A673 (cell line): ENCODE data around the gene RNU4-1. TPM values are rescaled to one million over a fixed set of nuclear protein-coding genes. Genes with fewer than 3 reads are reported as not detected.

Experiments
- BruUV-seq: library from RNA; stranded (reverse); fragments of 400-500 nt; replicated peaks from 2 replicates; lab custom pipeline; 2021; lab: Mats Ljungman, UMichigan
- CTCF ChIA-PET: fragments of 300-600 bp; sonication (Branson Sonifier 250); formaldehyde crosslinking; loops from one replicate; lab custom pipeline; 2022; ENCODE audit warnings: antibody characterized with exemption; lab: Charles Lee
- POLR2A ChIA-PET: fragments of 300-600 bp; sonication (Branson Sonifier 250); formaldehyde crosslinking; loops from one replicate; lab custom pipeline; 2022; ENCODE audit warnings: antibody characterized with exemption; ENCODE audit not compliant: low non-redundant PET; lab: Charles Lee
- DNase-seq: peaks from one replicate; pipeline ENCODE4 v3.0.0-alpha.2; 2015; ENCODE audit warnings: low spot score
- H3K27ac ChIP-seq: fragments of 200-600 bp; sonication (generic); 2 replicates; pipeline ENCODE4 v1.5.1; 2016; ENCODE audit warnings: mixed run types, low read depth, mild to moderate bottlenecking, mixed read lengths, antibody characterized with exemption, low read length; ENCODE audit not compliant: poor library complexity, severe bottlenecking
- H3K27me3 ChIP-seq: fragments of 200-600 bp; sonication (generic); replicated peaks from 2 replicates; pipeline ENCODE4 v1.6.1; 2017; ENCODE audit warnings: mixed run types, low read depth, mild to moderate bottlenecking, mixed read lengths, antibody characterized with exemption, low read length; ENCODE audit not compliant: insufficient read depth, poor library complexity
- H3K36me3 ChIP-seq: fragments of 200-600 bp; sonication (generic); 2 replicates; pipeline ENCODE4 v1.6.1; 2016; ENCODE audit warnings: mixed run types, mild to moderate bottlenecking, mixed read lengths, antibody characterized with exemption, low read length; ENCODE audit not compliant: insufficient read depth, poor library complexity, severe bottlenecking
- H3K4me1 ChIP-seq: fragments of 200-600 bp; sonication (generic); 2 replicates; pipeline ENCODE4 v1.6.1; 2017; ENCODE audit warnings: mixed run types, mild to moderate bottlenecking, mixed read lengths, antibody characterized with exemption, low read length; ENCODE audit not compliant: insufficient read depth, poor library complexity, severe bottlenecking
- H3K4me3 ChIP-seq: fragments of 200-600 bp; sonication (generic); 2 replicates; pipeline ENCODE4 v1.5.1; 2016; ENCODE audit warnings: low read depth, mixed run types, mild to moderate bottlenecking, mixed read lengths, low read length; ENCODE audit not compliant: poor library complexity, severe bottlenecking
- H3K9me3 ChIP-seq: fragments of 200-600 bp; sonication (generic); 2 replicates; pipeline ENCODE4 v1.6.1; 2016; ENCODE audit warnings: mixed run types, low read depth, mild to moderate bottlenecking, mixed read lengths, antibody characterized with exemption, low read length; ENCODE audit not compliant: poor library complexity, severe bottlenecking
- EZH2 ChIP-seq: fragments of 200-600 bp; sonication (generic); IDR thresholded peaks from 2 replicates; pipeline ENCODE4 v1.6.1; 2017; ENCODE audit warnings: borderline replicate concordance, low read depth, mild to moderate bottlenecking, mixed read lengths, antibody characterized with exemption, low read length; ENCODE audit not compliant: poor library complexity, severe bottlenecking
- intact Hi-C: fragments of 100-400 bp; cut with micrococcal nuclease; formaldehyde crosslinking; loops from one replicate; pipeline ENCODE4 v1.10.0; 2022; ENCODE audit not compliant: unreplicated experiment
- total RNA-seq: library from RNA; stranded (reverse); gene quantifications from 2 replicates; pipeline ENCODE4 v1.2.3, GENCODE V29; 2021
- TF ChIP-seq, protein P1 (sequence below): fragments of 300-800, 200-600 bp; sonication (generic); conservative IDR thresholded peaks from 2 replicates; pipeline ENCODE4 v1.5.1; 2017; ENCODE audit warnings: low read depth, mild to moderate bottlenecking, antibody characterized with exemption, low read length, moderate library complexity, mixed read lengths

The RNU4-1 gene
- total RNA-seq, 1 experiment from 2014 or later = 1,130 TPM

DNA sequence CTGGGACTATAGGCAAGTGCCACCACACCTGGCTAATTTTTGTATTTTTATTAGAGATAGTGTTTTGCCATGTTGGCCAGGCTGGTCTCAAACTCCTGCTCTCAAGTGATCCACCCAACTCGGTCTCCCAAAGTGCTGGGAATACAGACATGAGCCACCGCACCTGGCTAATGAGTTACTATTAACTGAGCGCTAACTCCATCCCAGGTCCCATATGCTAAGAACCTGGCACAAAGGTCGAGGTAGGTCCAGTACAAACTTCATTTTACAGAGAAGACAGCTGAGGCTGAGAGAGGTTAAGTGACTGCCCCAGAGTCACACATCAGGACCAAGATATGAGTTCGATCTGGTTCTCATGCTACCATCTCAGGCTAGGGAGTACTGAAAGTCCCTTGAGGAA, 39.0 kb upstream of the RNU4-1 start:
- H3K4me3 ChIP-seq = no peak overlapping the region
- DNase-seq = no peak
- no TSS peak for BruUV-seq
- CTCF ChIA-PET = no interaction called here
- H3K4me1 ChIP-seq = no peaks in the 10 kb centered on the region
- intact Hi-C loops = no loop called here
- no peaks in the 10 kb centered on the region for H3K27me3 ChIP-seq
- TF ChIP-seq, protein P1, sequence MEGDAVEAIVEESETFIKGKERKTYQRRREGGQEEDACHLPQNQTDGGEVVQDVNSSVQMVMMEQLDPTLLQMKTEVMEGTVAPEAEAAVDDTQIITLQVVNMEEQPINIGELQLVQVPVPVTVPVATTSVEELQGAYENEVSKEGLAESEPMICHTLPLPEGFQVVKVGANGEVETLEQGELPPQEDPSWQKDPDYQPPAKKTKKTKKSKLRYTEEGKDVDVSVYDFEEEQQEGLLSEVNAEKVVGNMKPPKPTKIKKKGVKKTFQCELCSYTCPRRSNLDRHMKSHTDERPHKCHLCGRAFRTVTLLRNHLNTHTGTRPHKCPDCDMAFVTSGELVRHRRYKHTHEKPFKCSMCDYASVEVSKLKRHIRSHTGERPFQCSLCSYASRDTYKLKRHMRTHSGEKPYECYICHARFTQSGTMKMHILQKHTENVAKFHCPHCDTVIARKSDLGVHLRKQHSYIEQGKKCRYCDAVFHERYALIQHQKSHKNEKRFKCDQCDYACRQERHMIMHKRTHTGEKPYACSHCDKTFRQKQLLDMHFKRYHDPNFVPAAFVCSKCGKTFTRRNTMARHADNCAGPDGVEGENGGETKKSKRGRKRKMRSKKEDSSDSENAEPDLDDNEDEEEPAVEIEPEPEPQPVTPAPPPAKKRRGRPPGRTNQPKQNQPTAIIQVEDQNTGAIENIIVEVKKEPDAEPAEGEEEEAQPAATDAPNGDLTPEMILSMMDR = no peak
- no peak for TF ChIP-seq EZH2
- POLR2A ChIA-PET = interaction anchor here (0.6 kb wide), 2 partner anchors 35 to 1738 kb away, joined by 5 to 9 read pairs; no protein-coding TSS in a partner anchor
- no peak overlapping the region for H3K27ac ChIP-seq
- H3K36me3 ChIP-seq = no peaks in the 10 kb centered on the region
- no peaks in the 10 kb centered on the region for H3K9me3 ChIP-seq

DNA sequence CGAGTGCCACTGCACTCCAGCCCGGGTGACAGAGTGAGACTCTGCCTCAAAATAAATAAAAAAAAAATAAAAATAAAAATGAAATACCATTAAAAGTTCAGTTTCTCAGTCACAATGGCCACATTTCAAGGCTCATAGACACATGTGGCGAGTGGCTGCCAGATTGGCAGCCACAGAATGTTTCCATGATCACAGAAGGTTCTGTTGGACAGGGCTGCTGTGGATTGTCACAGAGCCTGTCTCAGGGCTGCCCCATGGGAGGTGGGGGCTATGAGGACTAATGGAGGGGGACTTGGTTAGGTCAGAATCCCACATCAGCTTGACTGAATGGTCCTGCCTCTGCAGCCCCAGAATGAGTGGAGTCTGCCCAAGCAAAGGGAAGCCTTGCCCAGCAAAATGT, 38.4 kb upstream of the RNU4-1 start:
- no peak for TF ChIP-seq EZH2
- TF ChIP-seq, protein P1 = no peak
- H3K36me3 ChIP-seq = no peaks in the 10 kb centered on the region
- POLR2A ChIA-PET = no interaction called here
- no peak overlapping the region for H3K4me3 ChIP-seq
- no peaks in the 10 kb centered on the region for H3K4me1 ChIP-seq
- intact Hi-C loops = no loop called here
- DNase-seq = no peak
- no TSS peak for BruUV-seq
- CTCF ChIA-PET = no interaction called here
- no peaks in the 10 kb centered on the region for H3K9me3 ChIP-seq
- no peaks in the 10 kb centered on the region for H3K27me3 ChIP-seq
- H3K27ac ChIP-seq = no peak overlapping the region

DNA sequence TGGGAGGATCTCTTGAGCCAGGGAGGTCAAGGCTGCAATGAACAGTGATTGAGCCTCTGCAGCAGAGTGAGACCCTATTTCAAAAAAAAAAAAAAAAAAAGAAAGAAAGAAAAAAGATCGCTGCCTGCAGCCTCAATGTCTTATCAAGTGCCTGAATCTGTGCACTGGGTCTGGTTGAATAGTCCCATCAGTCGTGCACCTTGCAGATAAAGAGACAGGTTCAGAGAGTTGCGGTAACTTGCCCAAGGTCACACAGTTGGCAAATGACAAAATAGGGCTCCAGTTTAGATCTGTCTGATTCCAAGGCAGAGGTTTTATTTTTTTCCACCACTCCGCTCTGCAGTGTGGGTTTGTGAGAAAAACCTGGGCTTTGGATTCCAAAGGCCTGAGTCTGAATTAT, 35.2 kb upstream of the RNU4-1 start:
- no peaks in the 10 kb centered on the region for H3K27me3 ChIP-seq
- H3K36me3 ChIP-seq = no peaks in the 10 kb centered on the region
- TF ChIP-seq, protein P1 = no peak
- TF ChIP-seq EZH2 = no peak
- ChIA-PET POLR2A (no interaction called here), CTCF (no interaction called here)
- DNase-seq = no peak
- no TSS peak for BruUV-seq
- H3K9me3 ChIP-seq = no peaks in the 10 kb centered on the region
- intact Hi-C loops = loop anchor here (5.0 to 10.0 kb wide), 3 partner anchors 107 to 767 kb away; partner anchors contain the start of genes COX6A1 and UNC119B
- no peaks in the 10 kb centered on the region for H3K4me1 ChIP-seq
- H3K4me3 ChIP-seq = no peak overlapping the region
- no peak overlapping the region for H3K27ac ChIP-seq
